Prostate gland (tissue), 2 donors: ENCODE measurements around the gene FAM234A. TPM values are rescaled to one million over a fixed set of nuclear protein-coding genes. Genes with fewer than 3 reads are reported as not detected.

ENCODE experiments used
- DNase-seq: peaks from one replicate; pipeline ENCODE4 v3.0.0-alpha.2; 2019; ENCODE audit warnings: low spot score
- H3K27ac ChIP-seq, 2 donors: fragments of 200-600 bp; sonication (generic); 2 replicates each; pipeline ENCODE4 v1.5.1; 2017 to 2019
- H3K27me3 ChIP-seq: fragments of 200-600 bp; sonication (generic); replicated peaks from 2 replicates; pipeline ENCODE4 v1.5.1; 2019; ENCODE audit not compliant: insufficient read depth
- H3K36me3 ChIP-seq, 2 donors: fragments of 200-600 bp; sonication (generic); 1 replicate in 1 of 2; 2 replicates in 1 of 2; pipeline versions ENCODE4 v1.5.1 to v1.8.1; 2017 to 2019
- H3K4me1 ChIP-seq: fragments of 200-600 bp; sonication (generic); replicated peaks from 2 replicates; pipeline ENCODE4 v1.5.1; 2019
- H3K4me3 ChIP-seq, 2 donors: fragments of 200-600 bp; sonication (generic); 2 replicates each; pipeline ENCODE4 v1.5.1; 2017 to 2019
- H3K9me3 ChIP-seq: fragments of 200-600 bp; sonication (generic); 2 replicates; pipeline ENCODE4 v1.5.1; 2017
- POLR2A ChIP-seq: fragments of 450-650 bp; IDR thresholded peaks from one replicate; pipeline ENCODE4 v1.6.1; 2016; ENCODE audit warnings: antibody characterized with exemption, mild to moderate bottlenecking
- POLR2AphosphoS5 ChIP-seq: sonication (generic); formaldehyde crosslinking; IDR thresholded peaks from one replicate; pipeline ENCODE4 v1.6.1; 2017; ENCODE audit warnings: antibody characterized with exemption
- WGBS: methylation state at CpG from one replicate; pipeline ENCODE4 v1.1.5; 2018; 5-methylcytosine and 5-hydroxymethylcytosine counted together
- intact Hi-C: fragments of 100-400 bp; cut with DNase I; formaldehyde crosslinking; loops from one replicate; pipeline ENCODE4 v1.14.2; 2022
- total RNA-seq, 2 donors: library from RNA; depleted of rRNA; stranded (reverse); fragments of >200 nt; gene quantifications; one replicate each; pipeline ENCODE4 v1.1.0, GENCODE V29; 2016
- TF ChIP-seq, protein P1 (sequence below), 4 experiments: fragments of 200-600 bp in 2 of 4; fragments of 450-650 bp in 2 of 4; sonication (generic) in 2 of 4; IDR thresholded peaks; 1 replicate in 3 of 4; 2 replicates in 1 of 4; pipeline ENCODE4 v1.5.1; 2016 to 2019; ENCODE audit warnings: antibody characterized with exemption in 4 of 4, mild to moderate bottlenecking in 2 of 4, moderate library complexity in 2 of 4

The FAM234A gene
- total RNA-seq, 2 donors from 2014 or later: 83.8 to 114 TPM

DNA sequence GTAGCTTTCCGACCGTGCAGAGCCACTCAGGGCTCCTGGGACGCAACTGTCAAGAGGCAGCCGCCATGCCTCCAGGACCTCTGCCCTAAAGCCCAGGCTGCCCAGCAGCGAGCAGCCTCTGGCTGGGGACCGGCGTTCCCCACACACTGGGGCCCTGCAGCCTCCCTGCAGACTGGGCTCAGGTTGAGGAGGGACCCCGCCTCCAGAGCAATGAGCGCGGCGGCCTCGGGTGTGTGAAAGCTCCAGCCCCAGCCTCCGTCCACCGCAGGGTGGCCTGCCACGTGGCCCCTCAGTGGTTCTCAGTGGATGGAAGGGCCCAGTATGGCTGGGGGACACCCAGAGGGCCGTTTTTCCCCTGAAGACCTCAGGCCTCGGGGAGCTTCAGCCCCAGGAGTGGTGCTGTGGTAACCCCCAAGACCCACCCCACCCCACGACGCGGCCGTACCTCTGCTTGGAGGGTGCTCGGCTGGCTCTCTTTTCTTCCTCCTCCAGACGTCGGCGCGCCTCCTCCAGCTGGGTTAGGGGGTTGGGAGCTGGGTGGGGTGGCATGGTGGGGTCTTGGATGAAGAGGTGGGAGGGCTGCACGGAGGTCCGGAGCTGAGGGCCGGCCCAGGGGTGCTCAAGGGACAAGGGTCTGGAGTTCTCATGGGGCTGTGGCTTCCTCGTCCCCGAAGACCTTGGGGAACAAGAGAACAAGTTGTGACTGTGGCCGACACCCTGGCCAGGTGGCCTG is 58.6 kb downstream of the FAM234A start:
- H3K4me3 ChIP-seq: no peak overlapping the region
- 91% methylated on average over 32 of the region's 32 CpGs for WGBS
- H3K27ac ChIP-seq: no peak overlapping the region
- no peak for TF ChIP-seq POLR2AphosphoS5
- TF ChIP-seq, protein P1, sequence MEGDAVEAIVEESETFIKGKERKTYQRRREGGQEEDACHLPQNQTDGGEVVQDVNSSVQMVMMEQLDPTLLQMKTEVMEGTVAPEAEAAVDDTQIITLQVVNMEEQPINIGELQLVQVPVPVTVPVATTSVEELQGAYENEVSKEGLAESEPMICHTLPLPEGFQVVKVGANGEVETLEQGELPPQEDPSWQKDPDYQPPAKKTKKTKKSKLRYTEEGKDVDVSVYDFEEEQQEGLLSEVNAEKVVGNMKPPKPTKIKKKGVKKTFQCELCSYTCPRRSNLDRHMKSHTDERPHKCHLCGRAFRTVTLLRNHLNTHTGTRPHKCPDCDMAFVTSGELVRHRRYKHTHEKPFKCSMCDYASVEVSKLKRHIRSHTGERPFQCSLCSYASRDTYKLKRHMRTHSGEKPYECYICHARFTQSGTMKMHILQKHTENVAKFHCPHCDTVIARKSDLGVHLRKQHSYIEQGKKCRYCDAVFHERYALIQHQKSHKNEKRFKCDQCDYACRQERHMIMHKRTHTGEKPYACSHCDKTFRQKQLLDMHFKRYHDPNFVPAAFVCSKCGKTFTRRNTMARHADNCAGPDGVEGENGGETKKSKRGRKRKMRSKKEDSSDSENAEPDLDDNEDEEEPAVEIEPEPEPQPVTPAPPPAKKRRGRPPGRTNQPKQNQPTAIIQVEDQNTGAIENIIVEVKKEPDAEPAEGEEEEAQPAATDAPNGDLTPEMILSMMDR (IDR thresholded peaks at IDR 0.05): no peak
- no peak for TF ChIP-seq POLR2A
- H3K27me3 ChIP-seq: no peaks in the 10 kb centered on the region
- no peak for DNase-seq
- peaks cover 5 to 6% of the 10 kb centered on the region in 2 donors for H3K36me3 ChIP-seq
- intact Hi-C loops: no loop called here
- H3K4me1 ChIP-seq: no peaks in the 10 kb centered on the region
- no peaks in the 10 kb centered on the region for H3K9me3 ChIP-seq

DNA sequence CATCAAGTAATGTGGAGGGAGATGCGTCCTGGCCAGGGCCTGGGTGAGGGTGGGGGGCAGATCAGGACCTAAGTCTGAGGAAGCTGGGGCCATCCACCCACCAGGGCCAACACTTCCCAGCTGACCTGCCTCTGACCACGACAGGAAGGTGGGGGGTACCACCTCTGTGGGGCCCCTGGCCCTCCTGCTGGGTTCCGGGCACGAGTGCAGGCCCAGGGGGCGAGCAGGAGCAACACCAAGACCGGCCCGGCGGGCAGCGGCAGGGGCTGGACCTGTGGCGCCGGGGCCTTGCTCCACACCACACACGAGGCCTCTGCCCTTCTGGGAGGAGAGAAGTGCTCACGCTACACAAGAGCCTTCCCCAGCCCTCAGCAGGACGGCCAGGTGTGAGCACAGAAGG is 61.7 kb downstream of the FAM234A start:
- WGBS: 95% methylated on average over 7 of the region's 14 CpGs
- DNase-seq: no peak
- Histone ChIP-seq H3K4me3 (no peak overlapping the region), H3K27me3 (no peaks in the 10 kb centered on the region), H3K27ac (no peak overlapping the region), H3K9me3 (no peaks in the 10 kb centered on the region), H3K4me1 (no peaks in the 10 kb centered on the region), H3K36me3 (no peaks in the 10 kb centered on the region)
- TF ChIP-seq POLR2AphosphoS5 (no peak), POLR2A (no peak)
- TF ChIP-seq, protein P1 (IDR thresholded peaks at IDR 0.05): no peak
- intact Hi-C loops: no loop called here

GRCh38 chr16:296806-297510 is 62.3 kb downstream of the FAM234A start:
- no peaks in the 10 kb centered on the region for H3K27me3 ChIP-seq
- DNase-seq: no peak
- H3K4me3 ChIP-seq: no peak overlapping the region
- H3K36me3 ChIP-seq: no peaks in the 10 kb centered on the region
- no peaks in the 10 kb centered on the region for H3K9me3 ChIP-seq
- no peaks in the 10 kb centered on the region for H3K4me1 ChIP-seq
- TF ChIP-seq POLR2AphosphoS5 (no peak), POLR2A (no peak)
- TF ChIP-seq, protein P1 (IDR thresholded peaks at IDR 0.05): no peak
- intact Hi-C loops: no loop called here
- WGBS: 84% methylated on average over 37 of the region's 37 CpGs
- no peak overlapping the region for H3K27ac ChIP-seq

DNA sequence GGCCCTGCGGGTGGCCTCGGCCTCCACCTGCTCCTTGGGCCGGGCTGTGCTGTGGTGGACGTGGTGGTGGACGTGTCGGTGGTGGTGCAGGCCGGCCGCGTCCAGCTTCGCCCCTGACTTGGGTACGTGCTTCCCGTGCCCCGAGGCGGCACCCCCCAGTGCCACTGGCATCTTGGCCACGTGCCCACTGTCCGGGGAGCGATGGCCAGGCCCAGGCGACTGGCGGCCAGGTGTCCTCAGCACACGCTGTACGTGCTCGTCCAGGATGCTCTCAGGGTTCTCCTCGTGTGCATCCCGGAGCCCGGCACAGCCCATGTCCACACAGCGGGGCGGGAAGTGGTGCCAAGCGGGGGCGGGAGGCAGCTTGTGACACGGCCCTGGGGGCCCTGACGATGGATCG is 63.2 kb downstream of the FAM234A start:
- Histone ChIP-seq H3K4me3 (no peak overlapping the region), H3K27ac (no peak overlapping the region), H3K4me1 (no peaks in the 10 kb centered on the region), H3K27me3 (no peaks in the 10 kb centered on the region), H3K9me3 (no peaks in the 10 kb centered on the region), H3K36me3 (no peaks in the 10 kb centered on the region)
- WGBS: 93% methylated on average over 26 of the region's 32 CpGs
- DNase-seq: no peak
- intact Hi-C loops: no loop called here
- TF ChIP-seq POLR2AphosphoS5 (no peak), POLR2A (no peak)
- TF ChIP-seq, protein P1 (IDR thresholded peaks at IDR 0.05): no peak

DNA sequence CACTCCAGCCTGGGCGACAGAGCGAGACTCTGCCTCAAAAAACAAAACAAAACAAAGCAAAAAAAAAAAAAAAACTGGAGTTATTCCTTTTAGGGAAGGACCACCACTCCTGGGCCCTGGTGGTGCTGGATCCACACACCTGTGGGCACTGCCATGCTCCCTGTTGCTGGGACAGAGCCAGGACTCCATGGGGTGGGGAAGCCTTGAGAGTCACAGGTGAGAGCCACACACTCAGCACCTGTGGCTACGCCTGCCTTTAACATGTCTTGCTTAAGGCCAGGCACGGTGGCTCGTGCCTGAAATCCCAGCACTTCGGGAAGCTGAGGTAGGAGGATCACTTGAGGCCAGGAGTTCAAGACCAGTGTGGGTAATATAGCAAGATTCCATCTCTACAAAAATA is 66.6 kb downstream of the FAM234A start:
- Histone ChIP-seq H3K27me3 (no peaks in the 10 kb centered on the region), H3K4me3 (no peak overlapping the region), H3K27ac (no peak overlapping the region), H3K9me3 (no peaks in the 10 kb centered on the region), H3K36me3 (no peaks in the 10 kb centered on the region), H3K4me1 (no peaks in the 10 kb centered on the region)
- no peak for DNase-seq
- TF ChIP-seq, protein P1 (IDR thresholded peaks at IDR 0.05): no peak
- TF ChIP-seq POLR2AphosphoS5 (no peak), POLR2A (no peak)
- intact Hi-C loops: no loop called here
- 91% methylated on average over 6 of the region's 6 CpGs for WGBS
